ENCODE results near the gene SMTNL2.
"Not testable (repeated sequence)": the region's sequence is repeated elsewhere in the genome, so short reads cannot be mapped to it uniquely, and the experiment has no call there.

The SMTNL2 gene

DNA sequence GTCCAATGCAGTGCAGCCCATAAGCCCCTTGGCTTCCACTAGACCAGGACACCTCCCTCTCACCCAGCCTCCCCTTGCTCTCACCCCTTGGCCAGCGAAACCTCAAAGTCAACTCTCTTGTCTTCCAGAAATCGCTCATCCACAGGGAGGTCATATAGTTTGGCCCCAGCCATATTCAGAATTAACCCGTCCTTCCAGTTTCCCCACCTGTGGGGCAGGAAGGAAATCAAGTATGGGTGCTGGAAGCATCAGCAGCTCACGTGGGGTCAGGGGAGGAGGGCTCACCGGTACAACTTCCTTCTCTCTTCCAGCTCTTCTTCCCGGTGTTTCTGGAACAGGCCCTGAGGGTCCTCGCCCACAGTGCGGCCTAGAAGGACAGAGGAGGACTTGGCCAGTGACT is 54.4 kb downstream of the SMTNL2 start:
- DNase-seq, result not testable (repeated sequence)

DNA sequence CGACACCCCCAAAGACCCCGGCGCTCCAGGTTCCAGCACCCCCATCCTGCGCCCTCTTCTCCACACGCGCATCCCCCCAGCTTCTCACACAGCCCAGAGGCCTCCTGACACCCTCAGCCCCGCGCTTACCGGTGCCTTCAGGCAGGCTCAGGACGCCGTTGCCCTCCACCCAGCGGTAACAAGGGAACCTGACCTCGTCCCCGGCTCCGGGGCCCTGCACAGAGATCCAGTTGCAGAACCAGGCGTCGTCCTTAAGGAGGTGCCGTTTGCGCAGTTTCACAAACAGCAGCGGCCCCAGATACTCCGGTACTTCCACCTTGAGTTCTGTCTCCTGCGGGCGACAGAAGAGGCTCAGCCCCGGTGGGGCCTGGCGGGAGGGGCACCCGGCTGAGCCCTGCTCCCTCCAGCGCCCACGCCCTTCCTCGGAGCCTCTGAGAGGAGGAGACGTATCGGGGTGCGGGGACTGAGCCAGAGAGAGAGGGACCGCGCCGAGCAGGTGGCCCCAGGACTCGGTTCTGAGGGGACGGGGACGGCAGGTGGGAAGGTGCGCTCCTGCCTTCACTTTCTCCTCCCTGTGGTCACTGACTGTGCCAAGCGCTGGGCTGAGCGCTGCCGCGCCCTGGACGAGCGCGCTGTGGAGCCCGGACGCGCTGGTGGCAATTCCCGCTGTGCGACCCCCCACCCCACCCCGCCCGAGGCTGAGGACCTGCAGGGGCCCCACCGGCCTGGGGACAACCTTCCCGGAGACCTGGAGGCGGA is 55.2 kb downstream of the SMTNL2 start:
- peak; percentile 46 to 65 (median 46) for DNase-seq

DNA sequence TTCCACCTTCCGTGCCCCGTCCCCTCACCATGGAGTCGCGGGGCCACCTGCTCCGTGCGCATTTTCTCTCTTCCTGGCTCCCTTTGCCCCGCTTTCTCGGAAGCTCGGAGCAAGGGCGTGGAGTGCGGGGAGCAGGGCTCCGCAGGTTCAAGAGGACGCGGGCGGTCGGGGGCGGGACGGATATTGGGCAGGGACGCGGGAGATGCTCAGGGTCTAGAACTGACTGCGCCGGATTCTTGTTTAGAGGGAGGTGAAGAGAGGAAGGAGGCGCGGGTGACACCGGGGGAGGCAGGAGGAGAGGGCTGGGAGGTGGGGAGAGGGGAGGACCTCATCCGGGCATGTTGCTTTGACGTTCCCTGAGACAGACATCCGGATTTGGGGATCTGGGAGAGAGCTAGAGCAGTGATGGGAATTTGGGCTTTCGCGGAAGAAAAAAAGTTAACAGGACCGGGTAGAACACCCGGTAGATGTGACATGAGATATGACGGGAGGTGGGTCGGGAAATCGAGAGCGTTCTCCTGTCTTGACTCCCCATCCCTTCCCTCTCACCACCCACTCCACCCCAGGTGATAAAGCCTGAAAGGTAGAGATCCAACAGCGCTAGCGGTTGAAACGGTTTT is 56.4 kb downstream of the SMTNL2 start:
- not testable (repeated sequence) for DNase-seq

DNA sequence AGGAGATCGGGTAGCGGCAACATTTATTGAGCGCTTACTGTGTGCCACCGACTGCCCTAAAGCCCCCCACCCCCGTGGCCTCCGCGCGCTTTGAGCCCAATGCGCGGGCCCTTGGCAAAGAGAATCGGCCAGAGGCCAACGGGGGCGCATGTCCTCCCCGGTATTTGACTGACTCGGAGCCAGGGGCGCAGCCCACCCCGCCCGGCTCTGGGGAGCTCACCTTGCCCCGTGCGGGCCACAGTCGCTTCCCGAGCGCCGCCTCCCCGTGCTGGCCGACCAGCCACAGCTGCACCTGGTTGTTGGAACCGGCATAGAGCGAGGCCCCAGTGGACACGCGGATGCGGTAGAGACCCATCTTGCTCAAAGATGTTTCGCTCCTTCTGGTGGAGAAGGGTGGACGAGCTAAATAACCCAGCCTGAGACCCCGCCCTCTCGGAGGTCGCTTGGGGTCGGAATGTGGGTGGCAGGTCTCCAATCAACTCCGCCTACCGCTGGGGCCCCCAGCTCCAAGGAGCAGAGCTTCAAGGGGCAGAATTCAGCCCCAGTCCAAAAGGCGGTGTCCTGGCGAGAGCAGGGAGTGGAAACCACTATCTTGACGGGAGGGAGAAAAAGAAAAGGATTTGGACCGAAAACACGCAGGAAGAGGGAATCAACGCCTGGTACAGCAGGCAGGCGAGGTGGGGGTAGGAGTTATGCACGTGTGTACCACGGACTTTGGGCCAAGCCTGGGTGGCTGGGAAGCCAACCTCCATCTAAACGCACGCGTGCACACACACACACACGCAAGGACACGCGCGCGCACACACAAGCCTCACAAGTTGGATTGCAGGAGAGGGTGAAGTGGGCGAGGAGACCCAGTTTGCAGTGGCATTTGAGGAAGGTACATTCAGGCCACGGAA is 57.2 kb downstream of the SMTNL2 start, which contains the start of gene ALOX15:
ALOX15 (minus strand) TSS at position 382 of the 899 bp plus-strand sequence; CDS start at position 355, 27 bp downstream.
- no peak for DNase-seq

DNA sequence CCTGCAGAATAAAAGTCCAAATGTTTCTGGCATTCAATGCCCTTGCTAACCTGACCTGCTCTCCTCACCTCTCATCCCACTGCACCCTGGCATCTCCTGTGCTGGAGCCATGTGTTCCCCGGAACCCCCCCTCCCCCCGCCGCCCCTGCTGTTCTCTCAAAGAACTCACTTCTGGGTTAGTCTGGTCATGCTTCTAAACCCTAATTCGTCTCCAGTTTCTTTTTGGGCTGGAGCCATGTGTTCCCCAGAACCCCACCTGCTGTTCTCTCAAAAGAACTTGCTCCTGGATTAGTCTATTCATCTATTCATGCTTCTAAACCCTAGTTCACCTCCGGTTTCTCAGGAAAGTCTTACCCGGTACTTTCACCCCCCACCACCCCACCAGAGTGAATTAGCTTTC is 58.0 kb downstream of the SMTNL2 start:
- no peak for DNase-seq

DNA sequence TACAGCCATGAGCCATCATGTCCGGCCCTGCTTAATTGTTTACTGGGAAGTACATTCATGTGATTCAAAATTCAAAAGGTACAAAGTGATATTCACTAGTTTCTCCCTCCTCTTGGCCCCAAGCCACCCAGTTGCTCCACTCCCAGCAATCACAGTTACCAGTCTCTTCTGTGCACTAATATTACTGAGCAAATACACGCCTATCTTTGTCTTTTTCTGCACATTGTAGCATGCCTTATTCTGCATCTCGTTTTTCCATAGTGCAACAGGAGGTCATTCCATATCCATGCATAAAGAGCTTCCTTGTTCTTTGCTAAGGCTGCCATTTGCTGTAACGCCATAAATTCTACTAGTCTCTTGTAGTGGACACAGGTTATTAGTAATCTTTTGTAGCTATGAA is 59.3 kb downstream of the SMTNL2 start:
- no peak for DNase-seq

DNA sequence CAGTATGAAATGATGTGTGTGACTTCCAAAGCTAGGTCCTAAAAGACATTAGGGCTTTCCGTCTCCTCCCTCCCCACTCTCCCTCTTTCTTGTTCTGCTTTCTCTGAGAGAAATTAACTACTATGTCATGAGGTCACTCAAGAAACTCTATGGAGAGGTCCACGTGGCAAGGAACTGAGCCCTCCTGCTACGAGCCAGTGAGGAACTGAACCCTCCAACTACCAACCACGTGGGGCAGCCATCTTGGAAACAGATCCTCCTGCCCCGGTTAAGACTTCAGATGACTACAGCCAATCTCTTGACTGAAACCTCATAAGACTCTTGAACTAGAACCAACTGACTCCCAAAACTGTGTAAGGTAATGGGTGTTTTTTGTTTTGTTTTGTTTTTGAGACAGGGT is 61.3 kb downstream of the SMTNL2 start:
- peak; percentile 85 to 87 (median 85) for DNase-seq

DNA sequence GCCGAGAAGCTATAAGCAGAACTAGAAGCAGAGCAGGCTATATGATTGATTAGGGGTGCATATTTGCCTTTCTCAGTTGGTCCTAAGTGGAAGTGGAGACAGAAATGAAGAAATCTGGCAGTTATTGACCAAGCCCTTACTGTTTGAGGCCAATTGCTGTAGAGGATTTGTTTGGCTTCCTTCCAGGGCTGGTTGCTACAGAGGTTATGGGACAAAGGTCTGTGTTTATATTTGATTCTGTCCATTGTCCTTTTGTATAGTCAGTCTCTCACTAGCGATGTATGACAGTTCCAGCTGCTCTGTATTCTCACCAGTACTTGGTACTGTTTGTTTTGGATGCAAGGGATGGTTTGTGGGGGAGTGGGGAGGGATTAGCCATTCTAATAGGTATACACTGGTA is 64.4 kb downstream of the SMTNL2 start:
- DNase-seq, result no peak

DNA sequence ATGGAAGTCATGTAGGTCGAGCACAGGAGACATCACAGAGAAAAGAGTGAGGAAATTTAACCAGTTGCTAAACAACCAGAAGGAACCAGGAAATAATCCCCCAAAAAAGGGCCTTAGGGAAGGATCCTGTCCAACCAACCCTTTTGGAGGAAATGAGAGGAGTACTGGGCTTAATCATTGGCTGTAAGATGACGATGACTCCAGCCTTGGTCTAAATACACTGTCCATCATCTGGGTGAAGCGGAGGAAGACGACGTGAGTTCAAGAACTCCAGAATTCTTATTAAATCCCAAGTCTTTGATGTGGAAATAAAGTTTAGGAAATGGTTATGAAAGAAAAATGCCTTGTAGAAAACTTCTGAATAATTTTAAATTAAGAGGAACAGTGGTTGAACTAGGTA is 68.7 kb downstream of the SMTNL2 start:
- no peak for DNase-seq

DNA sequence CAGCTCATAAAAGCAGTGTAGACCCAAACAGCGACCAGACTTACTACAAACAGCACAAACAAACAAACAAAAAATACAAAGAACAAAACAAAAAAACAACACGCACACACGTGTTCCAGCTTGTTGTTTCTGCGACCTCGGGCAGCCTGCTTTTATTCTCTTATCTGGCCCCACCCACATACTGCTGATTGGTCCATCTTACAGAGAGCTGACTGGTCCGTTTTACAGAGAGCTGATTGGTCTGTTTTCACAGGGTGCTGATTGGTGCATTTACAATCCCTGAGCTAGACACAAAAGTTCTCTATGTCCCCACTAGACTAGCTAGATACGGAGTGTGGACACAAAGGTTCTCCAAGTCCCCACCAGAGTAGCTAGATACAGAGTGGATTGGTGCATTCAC is 71.6 kb downstream of the SMTNL2 start:
- not testable (repeated sequence) for DNase-seq

DNA sequence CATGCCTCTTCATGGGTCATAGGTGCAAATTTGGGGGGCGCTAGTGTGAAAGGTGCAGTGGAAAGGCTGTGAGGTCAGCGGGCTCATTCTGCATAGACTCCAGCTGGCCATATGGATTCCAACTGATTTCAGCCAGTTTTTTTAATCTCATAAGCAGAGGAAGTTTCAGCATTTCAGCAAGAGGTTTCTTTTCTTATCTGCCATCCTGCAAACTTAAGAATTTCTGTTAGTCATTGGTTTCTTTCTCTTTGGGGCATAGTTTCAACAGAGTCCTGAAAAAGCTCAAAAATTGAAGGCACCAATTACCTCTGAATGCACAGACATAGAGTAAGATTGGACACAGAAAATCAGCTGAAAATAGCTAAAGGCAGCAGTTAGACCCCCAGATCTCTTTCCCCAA is 73.3 kb downstream of the SMTNL2 start:
- no peak for DNase-seq

All from suppressor macrophage treated with lipopolysaccharide for 1 hour (primary cell).